ENCODE data around the gene RANBP10. TPM values are rescaled to one million over a fixed set of nuclear protein-coding genes. Genes with fewer than 3 reads are reported as not detected.

RANBP10 gene
- total RNA-seq, 4 donors from 2014 or later: 6.4 to 12.9 (median 10.8) TPM

DNA sequence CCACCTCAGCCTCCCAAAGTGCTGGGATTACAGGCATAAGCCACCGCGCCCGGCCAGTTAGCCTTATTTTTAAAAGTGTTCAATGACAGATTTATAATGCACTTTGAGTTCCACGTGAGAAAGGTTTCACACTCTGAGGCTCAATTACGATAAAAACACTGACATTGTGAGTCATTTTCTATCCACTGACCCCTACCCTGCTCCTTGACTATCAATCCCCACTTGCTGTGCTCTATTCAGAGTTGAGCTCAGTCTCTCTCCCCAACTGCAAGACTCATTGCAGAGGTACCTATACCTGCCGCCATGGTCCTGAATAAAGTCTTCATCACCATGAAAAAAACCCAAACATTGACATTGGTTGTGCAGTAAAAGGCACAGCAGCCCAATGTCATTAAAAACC, 95.8 kb downstream of the RANBP10 start:
- intact Hi-C loops (cut with DNase I): no loop called here
- Histone ChIP-seq H3K4me1 (peaks cover 0 to 40% (median 6%) of the 10 kb centered on the region in 3 donors), H3K27ac (no peak overlapping the region), H3K27me3 (no peaks in the 10 kb centered on the region), H3K9me3 (no peaks in the 10 kb centered on the region), H3K36me3 (peaks cover 0 to 18% (median 0%) of the 10 kb centered on the region in 3 donors), H3K4me3 (no peak overlapping the region)
- TF ChIP-seq POLR2A (IDR thresholded peaks at IDR 0.05): no peak
- TF ChIP-seq, protein P1, sequence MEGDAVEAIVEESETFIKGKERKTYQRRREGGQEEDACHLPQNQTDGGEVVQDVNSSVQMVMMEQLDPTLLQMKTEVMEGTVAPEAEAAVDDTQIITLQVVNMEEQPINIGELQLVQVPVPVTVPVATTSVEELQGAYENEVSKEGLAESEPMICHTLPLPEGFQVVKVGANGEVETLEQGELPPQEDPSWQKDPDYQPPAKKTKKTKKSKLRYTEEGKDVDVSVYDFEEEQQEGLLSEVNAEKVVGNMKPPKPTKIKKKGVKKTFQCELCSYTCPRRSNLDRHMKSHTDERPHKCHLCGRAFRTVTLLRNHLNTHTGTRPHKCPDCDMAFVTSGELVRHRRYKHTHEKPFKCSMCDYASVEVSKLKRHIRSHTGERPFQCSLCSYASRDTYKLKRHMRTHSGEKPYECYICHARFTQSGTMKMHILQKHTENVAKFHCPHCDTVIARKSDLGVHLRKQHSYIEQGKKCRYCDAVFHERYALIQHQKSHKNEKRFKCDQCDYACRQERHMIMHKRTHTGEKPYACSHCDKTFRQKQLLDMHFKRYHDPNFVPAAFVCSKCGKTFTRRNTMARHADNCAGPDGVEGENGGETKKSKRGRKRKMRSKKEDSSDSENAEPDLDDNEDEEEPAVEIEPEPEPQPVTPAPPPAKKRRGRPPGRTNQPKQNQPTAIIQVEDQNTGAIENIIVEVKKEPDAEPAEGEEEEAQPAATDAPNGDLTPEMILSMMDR (IDR thresholded peaks at IDR 0.05): no peak
- WGBS, 2 donors: 80 to 88% methylated on average over 5 to 6 of the region's 6 CpGs
- no peak for DNase-seq

DNA sequence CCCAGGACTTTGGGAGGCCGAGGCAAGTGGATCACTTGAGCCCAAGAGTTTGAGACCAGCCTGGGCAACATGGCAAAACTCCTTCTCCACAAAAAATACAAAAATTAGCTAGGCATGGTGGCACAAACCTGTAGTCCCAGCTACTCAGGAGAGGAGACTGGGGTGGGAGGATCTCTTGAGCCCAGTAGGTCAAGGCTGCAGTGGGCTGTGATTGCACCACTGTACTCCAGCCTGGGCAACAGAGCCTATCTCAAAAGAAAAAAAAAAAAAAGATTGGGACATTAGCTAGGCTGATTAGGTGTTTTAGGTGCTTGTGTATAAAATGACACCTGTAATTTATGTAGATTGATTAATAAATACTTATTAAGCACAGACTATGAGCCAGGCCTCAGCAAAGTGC, 97.3 kb downstream of the RANBP10 start:
- intact Hi-C loops (cut with DNase I): no loop called here
- Histone ChIP-seq H3K4me1 (peaks cover 4 to 43% (median 6%) of the 10 kb centered on the region in 3 donors), H3K27me3 (no peaks in the 10 kb centered on the region), H3K4me3 (no peak overlapping the region), H3K9me3 (no peaks in the 10 kb centered on the region), H3K27ac (peak overlapping the region in 2 of 4 donors; percentile 5 to 55), H3K36me3 (peaks cover 0 to 18% (median 0%) of the 10 kb centered on the region in 3 donors)
- TF ChIP-seq POLR2A (IDR thresholded peaks at IDR 0.05): no peak
- TF ChIP-seq, protein P1 (IDR thresholded peaks at IDR 0.05): no peak
- WGBS, 2 donors: 86% methylated on average over 1 of the region's 1 CpG; no CpG with 5 or more reads in 1 of the 2 donors
- no peak for DNase-seq

DNA sequence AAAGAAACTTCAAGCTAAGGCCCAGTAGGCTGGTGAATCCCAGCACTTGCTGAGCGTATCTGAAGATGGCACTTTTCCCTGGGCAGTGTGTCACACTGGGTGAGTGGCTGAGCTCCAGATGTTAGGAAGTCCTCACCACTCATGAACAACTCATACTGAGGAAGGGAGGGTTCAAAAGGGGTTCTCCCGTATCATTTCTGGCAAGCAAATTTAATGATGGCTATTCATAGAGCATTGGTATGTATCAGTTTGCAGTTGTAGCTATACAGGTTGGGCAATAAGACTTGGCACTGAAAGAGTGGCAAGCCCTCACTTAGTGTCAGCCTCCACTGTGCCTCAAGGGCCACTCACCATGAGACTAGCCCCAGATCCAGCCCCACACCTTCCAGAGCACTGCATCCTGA, 98.0 kb downstream of the RANBP10 start:
- no peak overlapping the region for H3K4me3 ChIP-seq
- TF ChIP-seq POLR2A (IDR thresholded peaks at IDR 0.05): no peak
- TF ChIP-seq, protein P1 (IDR thresholded peaks at IDR 0.05): no peak
- 57 to 67% methylated on average over 2 of the region's 2 CpGs for WGBS, 2 donors
- H3K27me3 ChIP-seq: no peaks in the 10 kb centered on the region
- peak overlapping the region in 2 of 4 donors; percentile 38 to 55 for H3K27ac ChIP-seq
- H3K36me3 ChIP-seq: peaks cover 0 to 13% (median 0%) of the 10 kb centered on the region in 3 donors
- no peaks in the 10 kb centered on the region for H3K9me3 ChIP-seq
- peaks cover 4 to 43% (median 6%) of the 10 kb centered on the region in 3 donors for H3K4me1 ChIP-seq
- intact Hi-C loops (cut with DNase I): no loop called here
- DNase-seq: no peak

DNA sequence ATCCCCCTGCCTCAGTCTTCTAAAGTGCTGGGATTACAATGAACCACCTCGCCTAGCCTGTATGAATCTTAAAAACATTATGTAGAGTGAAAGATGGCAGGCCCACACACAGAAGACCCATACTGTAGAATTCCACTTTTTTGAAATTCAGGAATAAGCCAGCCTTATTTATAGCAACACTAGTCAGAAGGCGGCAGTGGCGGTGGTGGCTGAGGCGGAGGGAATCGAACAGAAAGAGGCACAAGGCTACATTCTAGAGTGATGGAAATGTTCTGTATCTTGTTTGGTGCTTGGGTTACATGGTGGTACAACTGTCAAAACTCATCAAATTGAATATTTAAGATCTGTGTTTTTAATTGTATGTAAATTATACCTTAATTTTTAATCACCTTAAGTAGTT, 98.6 kb downstream of the RANBP10 start:
- Histone ChIP-seq H3K36me3 (peaks cover 0 to 9% (median 0%) of the 10 kb centered on the region in 3 donors), H3K9me3 (no peaks in the 10 kb centered on the region), H3K4me3 (no peak overlapping the region), H3K27ac (peak overlapping the region in 2 of 4 donors; percentile 38 to 55), H3K4me1 (peaks cover 4 to 44% (median 6%) of the 10 kb centered on the region in 3 donors), H3K27me3 (no peaks in the 10 kb centered on the region)
- TF ChIP-seq, protein P1 (IDR thresholded peaks at IDR 0.05): no peak
- TF ChIP-seq POLR2A (IDR thresholded peaks at IDR 0.05): no peak
- 90 to 96% methylated on average over 5 of the region's 5 CpGs for whole genome bisulfite sequencing, 2 donors
- intact Hi-C loops (cut with DNase I): no loop called here
- DNase-seq: no peak

DNA sequence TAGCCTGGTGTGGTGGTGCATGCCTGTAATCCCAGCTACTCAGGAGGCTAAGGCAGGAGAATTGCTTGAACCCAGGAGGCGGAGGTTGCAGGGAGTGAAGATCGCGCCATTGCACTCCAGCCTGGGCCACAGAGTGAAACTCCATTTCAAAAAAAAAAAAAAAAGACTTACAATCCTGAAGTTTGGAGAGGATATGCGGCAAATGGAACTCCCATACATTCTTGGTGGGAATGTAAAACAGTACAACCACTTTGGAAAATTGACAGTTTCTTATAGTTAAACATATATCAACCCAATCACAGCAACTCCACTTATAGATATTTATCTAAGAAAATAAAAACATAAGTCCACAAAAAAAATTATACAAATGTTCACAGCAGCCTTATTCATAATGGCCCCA, 99.2 kb downstream of the RANBP10 start:
- H3K27me3 ChIP-seq: no peaks in the 10 kb centered on the region
- TF ChIP-seq POLR2A (IDR thresholded peaks at IDR 0.05): no peak
- TF ChIP-seq, protein P1 (IDR thresholded peaks at IDR 0.05): no peak
- H3K4me3 ChIP-seq: no peak overlapping the region
- H3K36me3 ChIP-seq: peaks cover 0 to 9% (median 0%) of the 10 kb centered on the region in 3 donors
- H3K9me3 ChIP-seq: no peaks in the 10 kb centered on the region
- intact Hi-C loops (cut with DNase I): no loop called here
- H3K27ac ChIP-seq: no peak overlapping the region
- 97 to 100% methylated on average over 4 of the region's 4 CpGs for WGBS, 2 donors
- peaks cover 4 to 47% (median 6%) of the 10 kb centered on the region in 3 donors for H3K4me1 ChIP-seq
- no peak for DNase-seq

Measured in esophagus squamous epithelium (tissue), 5 donors.